Measurements from ENCODE around the gene USP3. TPM values are rescaled to one million over a fixed set of nuclear protein-coding genes. Genes with fewer than 3 reads are reported as not detected.
"Not testable (repeated sequence)": the region's sequence is repeated elsewhere in the genome, so short reads cannot be mapped to it uniquely, and the experiment has no call there.

The USP3 gene
- total RNA-seq, 4 donors from 2014 or later = 40.4 to 66.2 (median 56.0) TPM

DNA sequence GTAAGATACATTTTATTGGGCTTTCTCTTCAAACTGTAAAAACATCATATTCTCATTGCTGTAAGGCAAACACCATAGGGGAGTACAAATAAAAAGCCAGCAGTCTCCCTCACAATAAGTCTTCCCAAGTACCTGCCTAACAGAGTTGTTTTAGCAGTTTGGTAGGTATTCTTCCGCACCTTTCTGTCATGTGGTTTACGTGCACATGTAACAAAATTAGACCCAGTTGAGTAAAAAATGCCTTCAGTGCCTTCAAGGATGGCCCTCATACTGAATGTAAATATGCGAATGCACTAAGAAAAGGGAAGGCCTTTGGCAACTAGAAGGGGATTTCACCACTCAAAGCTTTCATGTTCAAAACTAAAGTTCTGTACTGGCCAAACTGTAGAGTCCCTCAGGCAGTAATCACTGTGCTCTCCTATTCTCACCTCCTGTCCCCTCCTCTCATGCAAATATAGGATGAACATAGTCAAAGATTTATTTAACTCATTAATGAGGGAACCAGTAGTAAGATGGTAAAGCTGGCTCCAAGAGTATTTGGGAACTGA, 26.4 kb downstream of the USP3 start:
- ATAC-seq (ENCODE audit: low FRiP score) = no peak
- no peak for DNase-seq (ENCODE audit: low spot score)
- TF ChIP-seq, protein P1, sequence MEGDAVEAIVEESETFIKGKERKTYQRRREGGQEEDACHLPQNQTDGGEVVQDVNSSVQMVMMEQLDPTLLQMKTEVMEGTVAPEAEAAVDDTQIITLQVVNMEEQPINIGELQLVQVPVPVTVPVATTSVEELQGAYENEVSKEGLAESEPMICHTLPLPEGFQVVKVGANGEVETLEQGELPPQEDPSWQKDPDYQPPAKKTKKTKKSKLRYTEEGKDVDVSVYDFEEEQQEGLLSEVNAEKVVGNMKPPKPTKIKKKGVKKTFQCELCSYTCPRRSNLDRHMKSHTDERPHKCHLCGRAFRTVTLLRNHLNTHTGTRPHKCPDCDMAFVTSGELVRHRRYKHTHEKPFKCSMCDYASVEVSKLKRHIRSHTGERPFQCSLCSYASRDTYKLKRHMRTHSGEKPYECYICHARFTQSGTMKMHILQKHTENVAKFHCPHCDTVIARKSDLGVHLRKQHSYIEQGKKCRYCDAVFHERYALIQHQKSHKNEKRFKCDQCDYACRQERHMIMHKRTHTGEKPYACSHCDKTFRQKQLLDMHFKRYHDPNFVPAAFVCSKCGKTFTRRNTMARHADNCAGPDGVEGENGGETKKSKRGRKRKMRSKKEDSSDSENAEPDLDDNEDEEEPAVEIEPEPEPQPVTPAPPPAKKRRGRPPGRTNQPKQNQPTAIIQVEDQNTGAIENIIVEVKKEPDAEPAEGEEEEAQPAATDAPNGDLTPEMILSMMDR (IDR thresholded peaks at IDR 0.05) = no peak

DNA sequence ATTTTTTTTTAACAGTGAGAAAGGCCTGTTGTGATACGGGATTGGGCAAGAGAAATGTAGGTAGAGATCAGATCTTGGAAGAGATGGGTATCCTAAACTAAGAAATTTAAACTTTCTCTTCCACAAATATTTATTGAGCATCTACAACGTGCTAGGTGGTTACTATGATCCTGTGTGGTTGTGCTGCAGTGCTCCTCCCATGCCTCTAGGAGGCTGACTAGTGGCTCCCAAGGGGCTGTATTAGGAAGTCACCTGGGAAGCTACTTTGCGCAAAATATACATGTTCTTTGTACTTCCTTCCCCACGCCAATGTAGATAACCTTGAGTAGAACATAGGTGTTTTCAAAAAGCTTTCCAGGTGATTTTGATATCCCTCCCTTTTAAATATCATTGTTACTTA, 27.2 kb downstream of the USP3 start:
- TF ChIP-seq, protein P1 (IDR thresholded peaks at IDR 0.05) = no peak
- DNase-seq (ENCODE audit: low spot score) (no peak), ATAC-seq (ENCODE audit: low FRiP score) (no peak)

GRCh38 chr15:63532307-63532744, 27.9 kb downstream of the USP3 start:
- TF ChIP-seq, protein P1 (IDR thresholded peaks at IDR 0.05) = no peak
- no peak for DNase-seq (ENCODE audit: low spot score)
- ATAC-seq (ENCODE audit: low FRiP score) = no peak

DNA sequence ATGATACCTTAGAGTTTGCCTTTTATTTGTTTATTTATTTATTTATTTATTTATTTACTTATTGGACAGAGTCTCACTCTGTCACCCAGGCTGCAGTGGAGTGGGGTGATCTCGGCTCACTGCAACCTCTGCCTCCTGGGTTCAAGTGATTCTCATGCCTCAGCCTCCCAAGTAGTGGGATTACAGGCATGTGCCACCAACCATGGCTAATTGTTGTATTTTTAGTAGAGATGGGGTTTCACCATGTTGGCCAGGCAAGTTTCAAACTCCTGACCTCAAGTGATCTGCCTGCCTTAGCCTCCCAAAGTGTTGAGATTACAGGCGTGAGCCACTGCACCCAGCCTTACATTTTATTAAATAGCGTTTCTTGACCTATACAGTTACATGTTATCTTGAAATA, 30.5 kb downstream of the USP3 start:
- ATAC-seq (ENCODE audit: low FRiP score); DNase-seq (ENCODE audit: low spot score): not testable (repeated sequence)

- no peak for ATAC-seq (ENCODE audit: low FRiP score)
- DNase-seq (ENCODE audit: low spot score) = no peak
- TF ChIP-seq, protein P1 (IDR thresholded peaks at IDR 0.05) = no peak
Observed at GRCh38 chr15:63535689-63536088, 31.3 kb downstream of the USP3 start.

DNA sequence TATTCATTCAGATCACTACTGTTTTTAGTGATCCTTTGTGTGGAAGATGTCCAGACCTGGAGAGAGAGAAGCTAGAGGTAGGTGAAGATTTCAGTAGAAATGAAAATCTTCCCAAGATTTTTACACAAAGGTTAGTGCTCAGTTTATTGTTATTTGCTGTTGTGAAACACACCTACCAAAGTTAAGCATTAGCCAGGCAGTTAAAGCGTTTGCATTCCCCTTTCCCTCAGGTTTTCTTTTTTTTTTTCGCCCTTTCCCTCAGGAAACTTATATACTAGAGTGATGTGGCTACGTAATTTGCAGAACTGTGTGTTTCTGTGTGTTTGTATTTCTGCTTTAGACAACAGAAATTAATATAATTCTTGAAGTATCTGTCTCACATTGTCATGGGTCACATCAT, 34.5 kb downstream of the USP3 start:
- TF ChIP-seq, protein P1 (IDR thresholded peaks at IDR 0.05) = no peak
- no peak for DNase-seq (ENCODE audit: low spot score)
- no peak for ATAC-seq (ENCODE audit: low FRiP score)

- ATAC-seq (ENCODE audit: low FRiP score) = no peak
- TF ChIP-seq, protein P1 (IDR thresholded peaks at IDR 0.05) = no peak
- DNase-seq (ENCODE audit: low spot score) = no peak
Observed at GRCh38 chr15:63539521-63539920, 35.1 kb downstream of the USP3 start.

All from omental fat pad (tissue), 4 donors.